Psoas muscle (tissue), 8 donors: ENCODE measurements around the gene PSMB5. TPM values are rescaled to one million over a fixed set of nuclear protein-coding genes. Genes with fewer than 3 reads are reported as not detected.
A peak's percentile ranks its signal among the peaks of the same experiment; 100 is the strongest.

ENCODE experiments used
- ATAC-seq, 4 donors: fragments of 200-7000 bp; cut with Tn5 transposase; one replicate each; pipeline ENCODE4 v1.9.1; 2020; ENCODE audit warnings: moderate library complexity in 3 of 4, mild to moderate bottlenecking in 2 of 4
- DNase-seq, 2 donors: peaks; one replicate each; pipeline ENCODE4 v3.0.0-alpha.2; 2020
- H3K27ac ChIP-seq: fragments of 200-600 bp; one replicate; pipeline ENCODE4 v1.8.0; 2022
- H3K27me3 ChIP-seq, 3 donors: fragments of 200-600 bp in 1 of 3; one replicate each; pipeline versions ENCODE4 v1.6.1 to v1.8.0; 2013 to 2022; ENCODE audit warnings: low read length in 2 of 3, mild to moderate bottlenecking in 2 of 3, moderate library complexity in 1 of 3; ENCODE audit not compliant: insufficient read depth in 3 of 3
- H3K36me3 ChIP-seq, 2 donors: fragments of 200-600 bp in 1 of 2; one replicate each; pipeline versions ENCODE4 v1.6.1 to v1.8.0; 2013 to 2022; ENCODE audit warnings: low read depth in 1 of 2, mild to moderate bottlenecking in 1 of 2, moderate library complexity in 1 of 2; ENCODE audit not compliant: insufficient read depth in 1 of 2
- H3K4me1 ChIP-seq: fragments of 200-600 bp; one replicate; pipeline ENCODE4 v1.8.0; 2022
- H3K4me3 ChIP-seq: fragments of 200-600 bp; one replicate; pipeline ENCODE4 v1.8.0; 2022; ENCODE audit warnings: mild to moderate bottlenecking
- H3K9me3 ChIP-seq: fragments of 200-600 bp; one replicate; pipeline ENCODE4 v1.8.0; 2022
- CTCF ChIP-seq: fragments of 200-600 bp; IDR thresholded peaks from one replicate; pipeline ENCODE4 v1.8.0; 2022; ENCODE audit warnings: antibody characterized with exemption
- WGBS, 3 donors: extraction: QIAGEN DNeasy Blood & Tissue Kit; methylation state at CpG; one replicate each; pipeline versions ENCODE4 v1.1.6 to v1.1.7; 2013; 5-methylcytosine and 5-hydroxymethylcytosine counted together
- intact Hi-C, 2 donors: fragments of 100-400 bp; cut with DNase I; formaldehyde crosslinking; loops; one replicate each; pipeline versions ENCODE4 v1.11.0 to v1.14.2; 2022
- polyA plus RNA-seq, 3 donors: library from polyadenylated mRNA; stranded (reverse); fragments of 200-250 nt; gene quantifications; one replicate each; pipeline ENCODE4 v1.2.3, GENCODE V29; 2013
- total RNA-seq, 4 donors: library from RNA; stranded (reverse); fragmentation: NEBNext Ultra II Directional in 2 of 4; extraction: Animal tissue kit (Norgen Biotek cat#: 25700) in 2 of 4; gene quantifications; one replicate each; pipeline versions ENCODE4 v1.2.1 to v1.2.4, GENCODE V29; 2021 to 2023
- donor health status: healthy with polysubstance abuse.
- donor health status: DM: no; HTN: no; CAD: no; lungs with moderate emphysema.
- donor health status: Bipolar disorder and iron deficiency.
- donor health status: healthy.
- donor health status: DM: yes; HTN: yes; CAD: no.
- donor health status: DM: no; HTN: no; CAD: no.
- donor health status: DM: no; HTN: no; CAD: no.
- donor health status: DM: yes; HTN: yes; CAD: no.

Gene PSMB5
- total and polyA plus RNA-seq, 7 donors = 156 to 619 (median 304) TPM

GRCh38 chr14:22978487-22978837, 56.2 kb downstream of the PSMB5 start:
- no peaks in the 10 kb centered on the region for H3K9me3 ChIP-seq
- WGBS, 3 donors = 62 to 67% (median 67%) methylated on average over 3 of the region's 3 CpGs
- intact Hi-C loops = no loop called here

GRCh38 chr14:22977684-22978486, 56.8 kb downstream of the PSMB5 start:
- H3K4me3 ChIP-seq = no peak overlapping the region
- ATAC-seq (no peak), DNase-seq (peak in 1 of 2 donors; percentile 38)
- peaks cover 9% of the 10 kb centered on the region for H3K4me1 ChIP-seq
- peaks cover 0 to 36% (median 20%) of the 10 kb centered on the region in 3 donors for H3K27me3 ChIP-seq
- H3K36me3 ChIP-seq = no peaks in the 10 kb centered on the region
- TF ChIP-seq CTCF = no peak
- intact Hi-C loops = no loop called here
- H3K27ac ChIP-seq = no peak overlapping the region
- H3K9me3 ChIP-seq = no peaks in the 10 kb centered on the region
- WGBS, 3 donors = 41 to 52% (median 46%) methylated on average over 6 to 8 of the region's 8 CpGs

More at GRCh38 chr14:22978487-22978837, 56.2 kb downstream of the PSMB5 start:
- Histone ChIP-seq H3K4me3 (no peak overlapping the region), H3K4me1 (peaks cover 14% of the 10 kb centered on the region), H3K27me3 (peaks cover 0 to 38% (median 20%) of the 10 kb centered on the region in 3 donors), H3K36me3 (no peaks in the 10 kb centered on the region), H3K27ac (no peak overlapping the region)
- DNase-seq (no peak), ATAC-seq (no peak)
- no peak for TF ChIP-seq CTCF

GRCh38 chr14:22977434-22977683, 57.3 kb downstream of the PSMB5 start:
- DNase-seq (no peak), ATAC-seq (no peak)
- H3K9me3 ChIP-seq = no peaks in the 10 kb centered on the region
- peaks cover 9% of the 10 kb centered on the region for H3K4me1 ChIP-seq
- intact Hi-C loops = no loop called here
- no peak overlapping the region for H3K27ac ChIP-seq
- no peak for TF ChIP-seq CTCF
- no peaks in the 10 kb centered on the region for H3K36me3 ChIP-seq
- H3K27me3 ChIP-seq = peaks cover 0 to 33% (median 20%) of the 10 kb centered on the region in 3 donors
- H3K4me3 ChIP-seq = no peak overlapping the region

- no peaks in the 10 kb centered on the region for H3K9me3 ChIP-seq
- WGBS, 3 donors = 52 to 62% (median 53%) methylated on average over 6 of the region's 6 CpGs
- ATAC-seq = no peak
- peaks cover 0 to 27% (median 15%) of the 10 kb centered on the region in 3 donors for H3K27me3 ChIP-seq
- no peak for DNase-seq
- peaks cover 6% of the 10 kb centered on the region for H3K4me1 ChIP-seq
- H3K36me3 ChIP-seq = no peaks in the 10 kb centered on the region
- H3K27ac ChIP-seq = no peak overlapping the region
- TF ChIP-seq CTCF = no peak
- intact Hi-C loops = no loop called here
- no peak overlapping the region for H3K4me3 ChIP-seq
Measured at GRCh38 chr14:22976620-22977433, 57.9 kb downstream of the PSMB5 start.

Other genes with a start within 250 kb of the PSMB5 start
- 1 to 10 TPM; 1.3 to 2.6 (median 2.0) TPM for gene SLC7A7, start 219.5 kb downstream of the PSMB5 start, total RNA-seq
- 1 to 10 TPM in 1 of 3 donors, under 1 TPM in 2; 0.93 to 2.6 (median 0.97) TPM for gene SLC7A7, start 219.5 kb downstream of the PSMB5 start, polyA plus RNA-seq
- 10 to 100 TPM; 79.1 to 91.2 (median 84.9) TPM for gene MRPL52, start 205.0 kb downstream of the PSMB5 start, total RNA-seq
- gene MRPL52, start 205.0 kb downstream of the PSMB5 start, polyA plus RNA-seq = 100 to 1,000 TPM in 2 of 3 donors, 10 to 100 TPM in 1; 92.0 to 246 (median 102) TPM
- gene MMP14, start 198.3 kb downstream of the PSMB5 start, total RNA-seq = 10 to 100 TPM in 3 of 4 donors, 1 to 10 TPM in 1; 9.6 to 18.5 (median 14.7) TPM
- 10 to 100 TPM in 2 of 3 donors, 1 to 10 TPM in 1; 7.6 to 15.1 (median 10.0) TPM for gene MMP14, start 198.3 kb downstream of the PSMB5 start, polyA plus RNA-seq
- 10 to 100 TPM; 30.9 to 50.6 (median 40.6) TPM for gene LRP10, start 163.2 kb downstream of the PSMB5 start, total RNA-seq
- gene LRP10, start 163.2 kb downstream of the PSMB5 start, polyA plus RNA-seq = 10 to 100 TPM; 18.1 to 42.7 (median 25.1) TPM
- under 1 TPM in 2 of 4 donors, not detected in 2; 0.21 to 0.34 TPM for gene REM2, start 151.7 kb downstream of the PSMB5 start, total RNA-seq
- under 1 TPM; 0.05 to 0.18 (median 0.10) TPM for gene REM2, start 151.7 kb downstream of the PSMB5 start, polyA plus RNA-seq
- 10 to 100 TPM; 25.4 to 42.1 (median 27.8) TPM for gene RBM23, start 115.8 kb downstream of the PSMB5 start, total RNA-seq
- gene RBM23, start 115.8 kb downstream of the PSMB5 start, polyA plus RNA-seq = 10 to 100 TPM; 18.4 to 35.7 (median 20.1) TPM
- 10 to 100 TPM; 67.5 to 80.4 (median 74.1) TPM for gene PRMT5, start 105.5 kb downstream of the PSMB5 start, total RNA-seq
- 10 to 100 TPM; 45.3 to 99.5 (median 88.6) TPM for gene PRMT5, start 105.5 kb downstream of the PSMB5 start, polyA plus RNA-seq
- 10 to 100 TPM; 11.3 to 19.3 (median 12.0) TPM for gene HAUS4, start 77.8 kb downstream of the PSMB5 start, total RNA-seq
- gene HAUS4, start 77.8 kb downstream of the PSMB5 start, polyA plus RNA-seq = 10 to 100 TPM; 13.7 to 23.7 (median 16.2) TPM
- 1 to 10 TPM in 3 of 4 donors, under 1 TPM in 1; 0.95 to 1.5 (median 1.2) TPM for gene AJUBA, start 52.3 kb downstream of the PSMB5 start, total RNA-seq
- under 1 TPM; 0.65 to 0.77 (median 0.66) TPM for gene AJUBA, start 52.3 kb downstream of the PSMB5 start, polyA plus RNA-seq
- gene C14orf93, start 24.8 kb downstream of the PSMB5 start, total RNA-seq = 1 to 10 TPM; 2.1 to 5.1 (median 4.2) TPM
- gene C14orf93, start 24.8 kb downstream of the PSMB5 start, polyA plus RNA-seq = 1 to 10 TPM; 1.7 to 4.1 (median 3.4) TPM
- not detected for gene PSMB11, start 7.3 kb upstream of the PSMB5 start, total RNA-seq
- gene PSMB11, start 7.3 kb upstream of the PSMB5 start, polyA plus RNA-seq = under 1 TPM in 2 of 3 donors, not detected in 1; 0.03 to 0.51 TPM
- under 1 TPM; 0.30 to 0.77 (median 0.32) TPM for gene CDH24, start 22.6 kb upstream of the PSMB5 start, total RNA-seq
- under 1 TPM; 0.31 to 0.51 (median 0.35) TPM for gene CDH24, start 22.6 kb upstream of the PSMB5 start, polyA plus RNA-seq
- gene ACIN1, start 60.2 kb upstream of the PSMB5 start, total RNA-seq = 10 to 100 TPM; 75.3 to 83.2 (median 82.2) TPM
- 10 to 100 TPM; 45.2 to 57.6 (median 53.5) TPM for gene ACIN1, start 60.2 kb upstream of the PSMB5 start, polyA plus RNA-seq
- 10 to 100 TPM; 24.2 to 31.3 (median 27.0) TPM for gene C14orf119, start 60.6 kb upstream of the PSMB5 start, total RNA-seq
- 10 to 100 TPM; 23.2 to 65.3 (median 47.1) TPM for gene C14orf119, start 60.6 kb upstream of the PSMB5 start, polyA plus RNA-seq
- gene CIROP, start 70.1 kb upstream of the PSMB5 start, total RNA-seq = not detected
- gene CIROP, start 70.1 kb upstream of the PSMB5 start, polyA plus RNA-seq = under 1 TPM in 1 of 3 donors, not detected in 2; 0.03 TPM
- gene CEBPE, start 84.4 kb upstream of the PSMB5 start, total RNA-seq = under 1 TPM in 2 of 4 donors, not detected in 2; 0.17 to 0.22 TPM
- gene CEBPE, start 84.4 kb upstream of the PSMB5 start, polyA plus RNA-seq = under 1 TPM in 2 of 3 donors, not detected in 1; 0.03 to 0.19 TPM
- 10 to 100 TPM in 3 of 4 donors, 1 to 10 TPM in 1; 7.5 to 43.0 (median 24.1) TPM for gene SLC7A8, start 148.8 kb upstream of the PSMB5 start, total RNA-seq
- gene SLC7A8, start 148.8 kb upstream of the PSMB5 start, polyA plus RNA-seq = 10 to 100 TPM; 10.4 to 72.6 (median 44.2) TPM
- not detected for gene RNF212B, start 203.0 kb upstream of the PSMB5 start, total RNA-seq
- not detected for gene RNF212B, start 203.0 kb upstream of the PSMB5 start, polyA plus RNA-seq